NCI-H2107 (cell line): ENCODE measurements around the gene TGM4.

Experiments used
- DNase-seq: peaks from one replicate; lab custom pipeline; 2025; lab: John Stamatoyannopoulos, UW

Gene TGM4

DNA sequence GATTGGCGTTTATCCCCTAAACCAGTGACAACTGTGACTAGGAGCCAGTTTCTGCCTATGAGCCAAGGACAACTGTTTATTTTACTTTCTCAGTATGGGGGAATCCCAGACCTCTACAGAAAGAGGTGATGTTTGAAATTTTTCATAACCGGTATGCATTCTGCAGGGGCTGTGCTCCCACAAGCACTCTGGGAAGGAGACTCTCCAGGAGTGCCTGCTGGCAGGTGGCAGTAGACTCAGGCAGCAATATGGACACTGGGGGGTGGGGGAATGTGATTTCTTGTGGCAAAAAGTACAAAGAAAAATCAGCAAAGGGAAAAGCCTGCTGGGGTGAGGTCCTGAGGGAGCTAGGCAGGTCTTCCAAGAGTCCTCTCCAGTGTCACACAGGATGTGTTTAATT is 5.9 kb downstream of the TGM4 start:
- DNase-seq = no peak

DNA sequence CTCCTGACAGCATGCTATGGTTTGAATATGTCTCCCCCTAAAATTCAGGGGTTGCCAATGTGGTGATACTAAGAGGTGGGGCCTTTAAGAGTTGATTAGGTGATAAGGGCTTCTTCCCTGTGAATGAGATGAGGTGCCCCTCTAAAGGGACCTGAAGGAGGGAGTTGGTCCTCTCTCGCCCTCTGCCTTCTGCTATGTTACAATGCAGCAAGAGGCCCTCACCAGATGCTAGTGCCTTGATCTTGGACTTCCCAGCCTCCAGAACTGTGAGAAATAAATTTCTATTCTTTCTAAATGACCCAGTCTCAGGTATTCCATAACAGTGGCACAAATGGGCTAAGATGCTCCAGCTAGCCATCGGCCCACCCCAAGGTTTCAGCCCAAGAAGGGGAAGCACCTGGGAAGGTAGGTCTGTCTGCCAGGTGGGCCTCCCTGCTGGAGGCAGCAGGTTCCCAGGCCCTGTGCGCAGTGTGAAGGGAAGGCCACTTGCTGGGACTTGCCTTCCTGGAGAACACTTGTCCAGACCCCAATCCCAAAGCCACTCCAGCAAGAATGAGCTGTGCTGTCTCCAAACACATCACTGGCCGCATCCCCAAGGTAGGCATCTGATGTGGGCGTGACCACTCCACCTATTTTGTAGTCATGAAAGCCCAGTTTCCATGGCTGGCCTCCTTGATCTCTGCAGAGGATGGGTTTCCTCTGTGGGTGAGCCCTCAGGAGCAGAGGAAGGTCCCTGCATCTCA is 9.0 kb downstream of the TGM4 start:
- no peak for DNase-seq

DNA sequence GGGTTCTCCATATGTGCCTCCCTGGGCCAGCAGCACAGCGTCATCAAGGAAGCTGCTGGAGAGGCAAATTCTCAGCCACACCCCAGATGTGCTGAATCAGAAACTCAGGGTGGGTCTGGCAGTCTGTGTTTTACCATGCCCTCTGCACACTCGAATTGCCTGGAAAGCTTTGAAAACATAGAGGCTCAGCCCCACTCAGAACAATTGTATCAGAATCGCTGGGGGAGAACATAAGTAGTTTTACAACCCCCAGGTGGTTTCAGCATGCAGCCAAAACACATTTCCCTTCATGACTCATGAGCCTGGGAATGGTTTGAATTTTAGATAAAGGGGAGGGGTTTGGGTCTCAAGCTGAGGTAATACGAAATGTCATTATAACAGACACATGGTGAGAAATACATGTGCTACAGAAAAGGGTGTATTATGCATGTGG is 9.6 kb downstream of the TGM4 start:
- DNase-seq = no peak

DNA sequence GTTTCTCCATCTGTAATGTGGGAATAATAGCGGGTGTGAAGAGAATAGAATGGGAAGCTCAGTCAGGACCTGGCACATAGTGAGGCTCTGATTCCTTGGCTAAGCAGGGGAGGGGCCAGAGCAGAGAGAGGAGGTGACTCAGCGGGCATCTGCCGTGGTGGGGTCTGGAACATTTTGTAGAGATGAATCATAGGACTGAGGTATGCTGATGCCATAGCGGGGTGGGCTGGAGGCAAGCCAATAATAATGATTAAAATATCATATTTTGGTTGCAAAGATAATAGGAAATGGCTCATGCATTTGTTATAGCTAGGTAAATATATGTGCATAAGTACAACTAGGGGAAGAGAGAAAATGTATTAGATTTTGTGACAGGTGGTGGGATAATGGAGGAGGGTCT is 11.2 kb downstream of the TGM4 start:
- no peak for DNase-seq

DNA sequence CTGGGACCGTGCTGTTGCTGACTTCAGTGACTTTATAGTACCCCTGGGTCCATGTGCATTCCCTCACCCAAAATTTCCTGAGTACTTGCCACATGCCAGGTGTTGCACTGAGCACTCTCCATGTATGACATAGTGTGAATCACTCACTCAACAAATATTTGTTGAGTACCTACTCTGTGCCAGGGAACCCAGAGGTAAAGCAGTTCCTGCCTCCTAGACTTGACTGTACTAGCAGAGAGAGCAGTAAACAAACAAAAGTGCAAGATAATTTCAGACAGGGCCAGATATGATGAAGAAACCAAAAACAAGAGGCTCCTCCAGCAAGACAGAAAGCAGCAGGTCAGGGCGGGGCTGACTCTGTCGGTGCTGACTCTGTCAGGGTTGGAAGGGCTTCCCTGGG is 12.2 kb downstream of the TGM4 start:
- no peak for DNase-seq

DNA sequence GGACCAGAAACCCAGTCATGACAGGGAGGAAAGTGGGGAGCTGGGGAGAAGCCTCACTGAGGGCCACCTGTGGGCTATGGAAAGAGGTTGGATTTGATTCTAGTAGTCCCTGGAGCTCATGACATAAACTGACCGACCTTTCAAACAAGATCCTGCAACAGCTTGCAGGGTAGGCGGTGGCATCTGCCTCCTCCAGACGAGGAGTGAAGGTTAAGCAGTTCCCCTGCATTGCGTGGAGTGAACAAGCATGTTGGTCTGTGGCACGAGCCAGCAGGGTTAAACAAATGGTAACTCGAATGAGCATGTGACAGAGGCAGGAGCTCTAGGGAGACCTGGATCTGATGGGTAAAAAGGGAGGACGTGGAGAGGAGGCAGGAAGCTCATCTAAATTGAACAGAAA is 12.7 kb downstream of the TGM4 start:
- DNase-seq = no peak

DNA sequence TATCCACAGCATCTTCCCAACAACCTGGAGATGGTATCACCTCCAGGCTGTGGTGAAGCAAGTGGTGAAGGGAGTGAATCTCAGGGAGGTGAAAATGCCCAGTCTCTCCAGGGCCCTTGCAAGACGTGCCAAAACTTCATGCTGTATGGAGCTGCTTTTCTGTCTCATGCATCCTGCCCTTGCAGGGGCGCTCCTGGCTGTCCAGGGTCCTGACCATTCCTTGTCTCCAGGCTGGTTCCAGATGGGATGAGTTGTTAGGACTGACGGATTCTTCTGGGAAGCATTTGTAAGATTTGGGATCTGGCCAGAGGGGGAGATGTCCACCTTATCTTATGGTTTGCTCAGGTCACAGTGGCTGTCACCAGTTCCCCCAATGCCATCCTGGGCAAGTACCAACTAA is 15.8 kb downstream of the TGM4 start:
- DNase-seq = no peak

DNA sequence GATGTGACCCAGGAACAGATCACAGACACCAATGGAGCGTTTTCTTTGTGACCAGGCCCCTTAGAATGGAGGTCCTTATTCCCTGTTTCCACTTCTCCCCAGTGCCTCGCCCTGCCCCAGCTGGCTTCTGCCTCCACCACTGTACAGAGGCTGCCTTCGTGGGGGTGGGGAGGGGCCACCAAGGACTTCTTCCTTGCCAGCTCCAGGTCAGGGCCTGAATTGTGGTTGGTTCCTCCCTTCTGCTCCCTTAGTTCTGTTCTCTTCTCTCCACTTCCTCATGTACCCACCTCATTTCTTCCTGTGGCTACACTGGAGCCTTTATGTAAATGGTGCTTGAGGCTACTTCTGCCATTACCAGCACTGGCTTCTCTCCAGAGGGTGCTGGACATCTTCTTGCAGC is 16.4 kb downstream of the TGM4 start:
- no peak for DNase-seq

DNA sequence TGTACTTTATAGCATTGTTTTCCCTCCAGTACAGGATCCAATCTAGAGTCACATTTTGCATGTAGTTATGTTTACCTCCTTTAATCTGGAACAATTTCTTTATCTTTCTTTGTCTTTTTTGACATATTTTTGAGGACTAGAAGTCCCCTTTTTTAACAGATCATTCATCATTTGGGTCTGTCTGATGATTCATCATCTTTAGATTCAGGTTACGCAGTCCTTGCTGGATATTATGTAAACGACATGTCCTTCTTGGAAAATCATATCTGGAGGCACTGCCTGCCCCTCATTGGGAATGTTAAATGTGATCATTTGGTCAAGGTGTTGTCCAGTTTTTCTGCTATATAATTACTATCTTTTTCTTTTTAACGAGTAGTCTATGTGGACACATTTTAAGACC is 18.3 kb downstream of the TGM4 start:
- DNase-seq = no peak

DNA sequence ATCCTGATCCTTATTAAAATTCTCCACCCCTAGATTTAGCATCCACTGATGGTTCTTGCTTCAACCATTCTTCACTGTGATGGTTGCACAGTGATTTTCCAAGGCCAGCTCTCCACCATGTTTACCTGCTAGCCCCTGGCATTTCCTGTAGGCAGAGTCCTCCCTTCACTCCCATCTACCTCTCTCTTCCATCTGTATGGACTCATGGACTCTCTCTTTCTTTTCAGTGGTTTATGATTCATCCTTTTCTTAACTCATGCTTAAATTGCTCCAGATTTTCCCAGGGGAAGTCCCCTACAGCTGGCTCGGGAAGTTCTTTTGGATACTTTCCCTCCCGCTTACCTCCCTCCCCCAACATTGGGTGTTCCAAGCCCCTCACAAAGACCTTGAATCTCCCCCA is 18.7 kb downstream of the TGM4 start:
- DNase-seq = no peak

DNA sequence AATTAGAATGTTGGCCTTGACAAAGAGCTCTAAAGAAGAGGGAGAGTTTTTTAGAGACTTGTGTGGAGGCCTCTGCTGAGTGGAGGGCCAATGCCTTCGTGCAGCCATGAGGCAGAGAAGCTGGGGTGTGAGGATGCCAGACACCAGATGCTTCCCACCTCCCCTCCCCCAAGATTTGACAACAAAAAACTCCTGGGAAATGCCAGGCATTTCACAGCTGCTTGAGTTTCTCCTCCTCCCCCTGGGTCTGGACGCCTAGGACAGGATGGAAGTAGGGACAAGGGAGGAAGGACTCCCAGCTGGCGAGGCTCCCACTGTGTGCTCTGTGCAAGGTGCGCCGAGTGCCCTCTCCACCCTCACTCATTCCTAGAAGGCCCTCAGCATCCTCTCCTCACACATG is 20.1 kb downstream of the TGM4 start:
- no peak for DNase-seq

DNA sequence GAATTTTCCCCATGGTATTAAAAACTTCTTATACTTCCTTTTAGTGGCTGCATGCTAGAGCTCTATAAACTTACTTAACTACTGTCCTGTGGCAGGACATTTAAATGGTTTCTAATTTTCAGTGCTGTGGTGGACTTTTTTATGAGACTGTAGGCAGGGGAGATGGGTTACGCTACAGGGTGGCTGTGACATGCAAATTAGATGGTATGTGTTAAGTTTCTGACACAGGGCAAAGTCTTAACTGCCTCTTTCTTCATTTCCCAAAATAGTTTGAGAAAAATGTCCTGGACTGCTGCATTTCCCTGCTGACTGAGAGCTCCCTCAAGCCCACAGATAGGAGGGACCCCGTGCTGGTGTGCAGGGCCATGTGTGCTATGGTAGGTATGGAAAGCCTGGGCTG is 22.0 kb downstream of the TGM4 start:
- DNase-seq = no peak

DNA sequence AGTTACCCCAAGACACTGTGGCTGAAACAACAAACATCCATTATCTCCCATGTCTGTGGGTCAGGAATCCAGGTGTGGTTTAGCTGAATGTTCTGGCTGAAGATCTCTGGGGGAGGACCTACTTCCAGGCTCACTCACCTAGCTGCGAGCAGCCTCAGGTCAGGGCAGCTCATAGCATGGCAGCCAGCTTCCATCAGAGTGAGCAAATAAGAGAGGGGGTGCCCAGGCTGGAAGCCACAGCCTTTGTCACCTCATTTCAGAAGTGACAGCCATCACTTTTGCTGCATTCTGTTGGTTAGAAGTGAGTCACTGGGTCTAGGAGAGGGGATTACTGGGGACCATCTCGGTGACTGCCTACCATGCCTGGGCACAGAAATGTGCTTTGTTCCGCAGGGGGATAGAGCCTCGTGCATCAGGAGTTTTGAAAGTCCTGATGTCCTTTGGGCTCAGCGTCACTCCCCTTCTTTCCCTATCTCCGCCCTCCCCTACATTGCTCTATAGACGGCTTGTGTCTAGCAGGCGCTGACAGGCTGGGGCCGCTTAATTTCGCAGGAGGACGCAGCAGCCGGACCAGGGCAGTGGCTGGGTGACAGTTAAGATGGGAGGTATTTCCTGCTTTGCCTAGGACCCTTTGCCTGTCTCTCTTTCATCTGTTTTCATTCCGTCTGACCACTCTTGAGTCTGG is 25.4 kb downstream of the TGM4 start:
- DNase-seq = no peak

DNA sequence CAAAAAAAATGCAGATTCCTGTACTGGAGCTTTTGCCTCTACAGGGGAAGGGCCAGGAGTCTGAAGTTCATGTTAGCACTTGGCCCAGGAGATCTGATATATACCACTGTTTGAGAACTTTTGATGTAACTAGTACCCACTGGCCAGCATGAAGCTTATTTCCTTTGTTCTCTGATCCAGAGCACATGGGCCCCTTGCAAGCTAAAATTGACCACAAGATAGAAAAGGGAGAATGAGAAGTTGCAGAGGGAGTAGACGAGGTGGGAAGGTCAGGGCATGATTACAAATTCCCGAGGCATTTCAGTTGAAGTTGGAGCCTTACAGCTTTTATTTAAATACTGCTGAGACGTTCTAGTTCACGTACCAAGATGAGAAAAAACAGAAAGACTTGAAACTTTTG is 28.2 kb downstream of the TGM4 start:
- no peak for DNase-seq

DNA sequence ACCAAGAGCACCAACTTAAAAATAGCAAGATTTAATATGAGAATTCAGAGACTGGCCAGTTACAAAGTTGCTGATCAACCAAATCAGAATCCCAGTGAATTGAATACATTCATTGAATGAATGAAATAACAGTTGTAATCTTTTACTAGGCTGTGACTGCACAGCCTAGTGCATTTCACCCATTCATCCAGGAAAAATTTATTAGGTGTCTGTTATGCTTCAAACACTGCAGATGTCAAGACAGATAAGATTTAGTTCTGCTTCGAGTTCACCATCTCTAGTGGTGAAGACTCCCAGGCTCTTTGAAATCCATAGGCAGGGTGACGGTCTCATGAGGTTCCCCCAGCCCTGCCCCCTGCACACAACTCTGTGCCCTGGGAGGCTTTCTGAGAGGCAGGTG is 28.9 kb downstream of the TGM4 start:
- DNase-seq = no peak

DNA sequence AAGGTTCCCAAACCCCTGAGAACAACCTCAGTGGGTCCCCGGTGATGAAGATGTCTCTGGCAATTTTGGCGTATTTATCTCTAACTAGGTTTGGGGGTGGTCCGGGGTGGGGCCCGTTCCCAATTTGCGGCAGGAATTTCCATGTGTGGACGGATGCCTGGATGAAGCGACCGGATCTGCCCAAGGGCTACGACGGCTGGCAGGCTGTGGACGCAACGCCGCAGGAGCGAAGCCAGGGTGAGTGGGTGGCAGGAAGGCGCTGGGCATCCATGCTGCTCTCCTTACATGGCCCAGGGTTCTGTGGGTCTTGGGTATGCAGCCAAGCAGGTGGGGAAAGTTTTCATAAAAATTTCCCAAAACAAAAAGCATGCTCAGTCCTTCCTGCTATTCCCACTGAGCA is 29.3 kb downstream of the TGM4 start:
- no peak for DNase-seq

DNA sequence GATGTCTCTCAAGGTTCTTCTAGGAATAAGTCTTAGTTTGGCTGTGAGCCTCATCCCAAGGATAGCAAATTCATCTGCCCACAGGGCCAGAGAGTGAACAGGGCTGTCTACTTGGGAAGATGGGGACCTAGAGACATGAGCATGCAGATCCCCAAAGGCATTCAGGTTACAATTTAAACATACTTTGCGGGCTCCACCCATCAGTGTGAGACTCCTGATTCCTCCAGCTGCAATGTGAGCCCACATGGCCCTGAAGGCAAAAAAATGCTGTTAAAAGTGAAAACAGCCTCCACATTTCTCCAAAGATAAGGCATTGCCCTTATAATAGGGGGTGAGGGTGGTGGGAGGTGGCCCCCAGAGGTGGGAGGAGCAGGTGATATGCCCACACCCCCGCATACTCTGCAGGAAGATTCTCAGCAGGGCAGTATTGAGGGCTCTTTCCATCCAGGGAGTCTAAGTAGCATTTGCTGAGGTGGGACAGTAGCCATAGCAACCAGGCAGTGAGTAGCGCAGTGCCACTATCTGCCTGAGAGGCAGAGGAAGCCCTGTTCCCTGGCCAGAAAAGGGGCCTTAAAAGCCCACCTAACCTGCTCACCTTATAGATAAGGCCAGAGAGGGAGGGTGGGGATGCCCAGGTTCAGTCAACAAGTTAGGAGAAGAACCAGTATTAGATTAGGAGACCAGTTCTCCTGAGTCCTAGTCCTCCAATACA is 31.2 kb downstream of the TGM4 start:
- no peak for DNase-seq

DNA sequence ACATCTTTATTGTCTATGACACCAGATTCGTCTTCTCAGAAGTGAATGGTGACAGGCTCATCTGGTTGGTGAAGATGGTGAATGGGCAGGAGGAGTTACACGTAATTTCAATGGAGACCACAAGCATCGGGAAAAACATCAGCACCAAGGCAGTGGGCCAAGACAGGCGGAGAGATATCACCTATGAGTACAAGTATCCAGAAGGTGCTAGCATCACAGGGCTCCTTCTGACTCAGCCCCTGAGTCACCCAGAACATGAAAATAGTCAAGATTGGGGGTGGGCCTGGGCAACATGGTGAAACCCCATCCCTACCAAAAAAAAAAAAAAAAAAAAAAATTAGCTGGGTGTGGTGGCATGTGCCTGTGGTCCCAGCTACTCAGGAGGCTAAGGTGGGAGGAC is 32.6 kb downstream of the TGM4 start:
- DNase-seq = no peak

DNA sequence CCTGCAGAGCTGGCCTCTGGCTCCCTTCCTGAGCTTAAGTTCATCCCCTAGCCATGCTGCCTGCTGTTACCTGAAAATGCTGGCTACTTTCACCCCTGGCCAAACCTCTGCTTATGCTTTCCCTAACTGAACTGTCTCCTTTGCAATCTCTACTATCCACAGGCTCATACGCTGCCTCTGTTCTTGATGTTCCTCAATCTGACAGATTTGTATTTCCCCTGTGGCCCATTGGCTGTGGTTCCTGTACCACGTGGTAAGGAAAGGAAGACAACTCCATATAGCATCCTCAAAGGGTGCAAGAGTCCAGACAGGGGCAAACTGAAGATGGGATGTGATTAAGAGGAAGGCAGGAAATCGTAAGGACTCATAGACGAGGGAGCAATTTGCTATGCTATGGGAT is 33.2 kb downstream of the TGM4 start:
- DNase-seq = no peak

DNA sequence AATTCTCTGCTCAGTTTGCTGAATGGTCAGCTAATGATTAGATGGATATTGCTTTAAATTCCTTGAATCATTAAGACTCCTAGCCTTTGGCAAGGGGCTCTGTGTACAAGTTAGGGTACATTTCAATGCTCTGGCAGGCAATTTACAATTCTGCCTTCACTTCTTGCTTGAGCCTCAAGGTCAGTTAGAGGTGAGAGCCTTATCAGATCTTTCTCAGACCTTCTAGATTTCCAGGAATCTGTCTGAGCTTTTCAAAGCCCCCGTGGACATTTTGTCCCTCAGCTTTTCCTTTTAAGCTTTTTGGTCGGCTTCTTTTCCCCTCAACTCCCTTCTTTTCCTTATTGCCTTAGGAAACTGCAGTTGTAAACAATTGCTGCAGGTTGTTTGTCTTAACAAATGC is 34.7 kb downstream of the TGM4 start:
- no peak for DNase-seq

DNA sequence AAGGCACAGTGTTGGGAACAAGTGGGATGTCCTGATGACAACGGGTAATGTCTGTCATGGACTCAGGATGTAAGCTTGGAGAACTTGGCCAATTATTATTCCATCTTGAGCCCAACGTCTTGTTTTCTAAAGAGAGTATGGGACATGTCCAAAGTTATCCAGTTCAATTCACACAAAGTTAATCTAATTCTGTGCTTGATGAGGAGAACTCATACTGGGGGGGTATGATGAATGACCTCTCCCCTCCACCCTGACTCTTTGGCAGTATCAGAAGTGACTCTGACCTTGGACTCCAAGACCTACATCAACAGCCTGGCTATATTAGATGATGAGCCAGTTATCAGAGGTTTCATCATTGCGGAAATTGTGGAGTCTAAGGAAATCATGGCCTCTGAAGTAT is 36.3 kb downstream of the TGM4 start:
- no peak for DNase-seq

DNA sequence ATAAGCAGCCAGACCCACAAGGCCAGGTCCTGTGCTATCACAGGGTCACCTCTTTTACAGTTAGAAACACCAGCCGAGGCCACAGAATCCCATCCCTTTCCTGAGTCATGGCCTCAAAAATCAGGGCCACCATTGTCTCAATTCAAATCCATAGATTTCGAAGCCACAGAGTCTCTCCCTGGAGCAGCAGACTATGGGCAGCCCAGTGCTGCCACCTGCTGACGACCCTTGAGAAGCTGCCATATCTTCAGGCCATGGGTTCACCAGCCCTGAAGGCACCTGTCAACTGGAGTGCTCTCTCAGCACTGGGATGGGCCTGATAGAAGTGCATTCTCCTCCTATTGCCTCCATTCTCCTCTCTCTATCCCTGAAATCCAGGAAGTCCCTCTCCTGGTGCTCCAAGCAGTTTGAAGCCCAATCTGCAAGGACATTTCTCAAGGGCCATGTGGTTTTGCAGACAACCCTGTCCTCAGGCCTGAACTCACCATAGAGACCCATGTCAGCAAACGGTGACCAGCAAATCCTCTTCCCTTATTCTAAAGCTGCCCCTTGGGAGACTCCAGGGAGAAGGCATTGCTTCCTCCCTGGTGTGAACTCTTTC is 39.6 kb downstream of the TGM4 start:
- peak; percentile 48 for DNase-seq

DNA sequence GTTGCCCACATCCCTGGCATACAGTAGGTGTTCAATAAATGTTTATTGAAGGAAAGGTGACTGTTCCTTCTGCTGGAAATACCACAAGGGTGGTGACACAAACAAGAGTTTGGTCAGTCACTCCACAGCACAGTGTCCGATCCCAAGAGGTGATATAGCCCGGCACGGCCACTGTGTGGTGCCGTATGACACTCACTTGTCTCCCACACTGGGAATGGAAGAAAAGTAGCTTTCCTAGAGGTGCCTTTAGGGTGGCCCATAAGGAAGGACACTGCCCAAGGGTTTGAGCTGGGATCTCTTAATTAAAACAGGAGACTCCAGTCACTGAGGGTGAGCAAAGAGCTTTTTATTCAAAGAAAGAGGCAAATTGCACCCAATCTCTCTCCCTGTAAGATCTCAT is 40.5 kb downstream of the TGM4 start:
- DNase-seq = no peak
